Keratinocyte (primary cell): ENCODE data around the gene CD37. TPM values are rescaled to one million over a fixed set of nuclear protein-coding genes. Genes with fewer than 3 reads are reported as not detected.
"Not testable (repeated sequence)": the region's sequence is repeated elsewhere in the genome, so short reads cannot be mapped to it uniquely, and the experiment has no call there.

ENCODE experiments used
- DNase-seq: peaks from one replicate; pipeline ENCODE4 v3.0.0-alpha.2; 2011; ENCODE audit warnings: low read depth, missing footprints, low spot score
- FAIRE-seq: peaks from 2 replicates; lab custom pipeline; 2011; peaks lifted over from hg19 to GRCh38; lab: Jason Lieb, UNC
- H2AFZ ChIP-seq: 2 replicates; pipeline ENCODE4 v1.6.0; 2012; ENCODE audit warnings: low read length, control low read depth, inconsistent platforms; ENCODE audit not compliant: control insufficient read depth
- H3K27ac ChIP-seq: 2 replicates; pipeline ENCODE4 v1.5.1; 2011; ENCODE audit warnings: low read length; ENCODE audit not compliant: control insufficient read depth, insufficient read depth
- H3K27me3 ChIP-seq: 3 replicates; pipeline ENCODE4 v1.6.0; 2011; ENCODE audit warnings: low read length; ENCODE audit not compliant: control insufficient read depth, insufficient read depth; ENCODE audit errors: extremely low read depth
- H3K36me3 ChIP-seq, 2 experiments: 2 replicates in 1 of 2; 3 replicates in 1 of 2; pipeline ENCODE4 v1.5.1; 2011; ENCODE audit warnings: low read length in 2 of 2, mild to moderate bottlenecking in 1 of 2; ENCODE audit not compliant: control insufficient read depth in 2 of 2, insufficient read depth in 2 of 2; ENCODE audit errors: extremely low read depth in 1 of 2
- H3K4me1 ChIP-seq: 3 replicates; pipeline ENCODE4 v1.5.1; 2011; ENCODE audit warnings: low read length; ENCODE audit not compliant: control insufficient read depth, insufficient read depth; ENCODE audit errors: extremely low read depth
- H3K4me2 ChIP-seq: 3 replicates; pipeline ENCODE4 v1.6.0; 2011; ENCODE audit warnings: low read depth, low read length; ENCODE audit not compliant: control insufficient read depth, insufficient read depth; ENCODE audit errors: extremely low read depth
- H3K4me3 ChIP-seq, 3 experiments: fragments of 200-600 bp in 1 of 3; sonication (generic) in 1 of 3; 2 replicates in 2 of 3; 3 replicates in 1 of 3; pipeline ENCODE4 v1.5.1; 2011 to 2016; ENCODE audit warnings: low read length in 3 of 3, mild to moderate bottlenecking in 3 of 3, control low read depth in 2 of 3, inconsistent platforms in 1 of 3, low read depth in 1 of 3, mixed read lengths in 1 of 3, mixed run types in 1 of 3, moderate library complexity in 1 of 3; ENCODE audit not compliant: control insufficient read depth in 2 of 3, insufficient read depth in 2 of 3; ENCODE audit errors: extremely low read depth in 1 of 3
- H3K79me2 ChIP-seq: 2 replicates; pipeline ENCODE4 v1.6.0; 2012; ENCODE audit warnings: low read length; ENCODE audit not compliant: control insufficient read depth, insufficient read depth
- H3K9ac ChIP-seq: 3 replicates; pipeline ENCODE4 v1.6.0; 2011; ENCODE audit warnings: low read length; ENCODE audit not compliant: control insufficient read depth, insufficient read depth; ENCODE audit errors: extremely low read depth
- H3K9me1 ChIP-seq: 3 replicates; pipeline ENCODE4 v1.6.0; 2011; ENCODE audit warnings: low read length; ENCODE audit not compliant: control insufficient read depth, insufficient read depth; ENCODE audit errors: extremely low read depth
- H3K9me3 ChIP-seq: 2 replicates; pipeline ENCODE4 v1.5.1; 2012; ENCODE audit warnings: low read depth, low read length; ENCODE audit not compliant: control insufficient read depth
- H4K20me1 ChIP-seq: 3 replicates; pipeline ENCODE4 v1.6.0; 2011; ENCODE audit warnings: low read length; ENCODE audit not compliant: control insufficient read depth, insufficient read depth; ENCODE audit errors: extremely low read depth
- CTCF ChIP-seq, 3 experiments: IDR thresholded peaks in 1 of 3; conservative IDR thresholded peaks in 1 of 3; optimal IDR thresholded peaks in 1 of 3; 2 replicates in 2 of 3; 3 replicates in 1 of 3; pipeline versions ENCODE3 to v1.5.1; 2011; ENCODE audit warnings: low read length in 3 of 3, mild to moderate bottlenecking in 3 of 3, moderate library complexity in 2 of 3, control low read depth in 1 of 3, inconsistent platforms in 1 of 3; ENCODE audit not compliant: insufficient read depth in 2 of 3; ENCODE audit errors: extremely low read depth in 1 of 3
- EZH2 ChIP-seq: IDR thresholded peaks from one replicate; pipeline ENCODE4 v1.6.1; 2012; ENCODE audit warnings: inconsistent platforms, mild to moderate bottlenecking, low read length, moderate library complexity
- dilution Hi-C: fragments of 300-500 bp; cut with MboI; formaldehyde crosslinking; loops from one replicate; pipeline ENCODE4 v1.7.0; 2020; ENCODE audit warnings: low sequenced_read_pairs; ENCODE audit not compliant: extremely low pct_ligation_motif_present
- polyA plus RNA-seq, 5 experiments: library from polyadenylated mRNA; depleted of rRNA in 3 of 5; stranded (reverse) in 3 of 5; stranded (forward) in 1 of 5; unstranded in 1 of 5; fragments of >200 nt; gene quantifications; 1 replicate in 1 of 5; 2 replicates in 3 of 5; 3 replicates in 1 of 5; pipeline versions ENCODE4 v1.2.1 to v1.2.3, GENCODE V29; 2011 to 2012; ENCODE audit warnings: missing spikeins in 2 of 5, low read depth in 1 of 5, low replicate concordance in 1 of 5

Gene CD37
- polyA plus RNA-seq, 1 donor (not counting 4 experiments of a cell fraction or from before 2014, with no cell fraction given) = not detected

- Histone ChIP-seq H3K27ac (no peak overlapping the region), H3K4me2 (no peak overlapping the region), H3K27me3 (no peaks in the 10 kb centered on the region), H3K4me3 (no peak overlapping the region), H2AFZ (no peak overlapping the region), H3K4me1 (no peaks in the 10 kb centered on the region), H3K9ac (no peak overlapping the region), H3K79me2 (no peaks in the 10 kb centered on the region), H3K9me1 (no peaks in the 10 kb centered on the region), H3K9me3 (no peaks in the 10 kb centered on the region), H4K20me1 (no peaks in the 10 kb centered on the region), H3K36me3 (no peaks in the 10 kb centered on the region)
- TF ChIP-seq CTCF (optimal IDR thresholded peaks at IDR 0.05 in 1 of 3, IDR thresholded peaks at IDR 0.05 in 1 of 3, conservative IDR thresholded peaks at IDR 0.05 in 1 of 3; ENCODE audit: extremely low read depth in 1 of 3, insufficient read depth in 2 of 3, low read length in 3 of 3) (no peak), EZH2 (no peak)
- dilution Hi-C loops = no loop called here
- DNase-seq (no peak), FAIRE-seq (no peak)
Measured at GRCh38 chr19:49328741-49329140, 6.5 kb upstream of the CD37 start.

DNA sequence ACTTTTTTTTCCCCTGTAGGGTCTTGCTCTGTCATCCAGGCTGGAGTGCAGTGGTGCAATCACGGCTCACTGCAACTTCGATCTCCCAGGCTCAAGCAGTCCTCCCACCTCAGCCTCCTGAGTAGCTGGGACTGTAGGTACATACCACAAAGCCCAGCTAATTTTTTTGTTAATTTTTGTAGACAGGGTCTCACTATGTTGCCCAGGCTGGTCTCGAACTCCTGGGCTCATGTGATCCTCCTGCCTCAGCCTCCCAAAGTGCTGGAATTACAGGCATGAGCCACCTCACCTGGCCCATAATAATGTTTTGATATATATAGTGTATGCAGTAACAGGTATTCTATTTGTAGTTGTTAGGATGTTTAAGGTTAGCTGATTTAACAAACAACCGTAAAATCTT is 4.0 kb upstream of the CD37 start:
- H3K9me3 ChIP-seq, H3K9me1 ChIP-seq, H3K9ac ChIP-seq, H2AFZ ChIP-seq, H3K36me3 ChIP-seq, H3K4me1 ChIP-seq, H3K27me3 ChIP-seq, FAIRE-seq, H4K20me1 ChIP-seq, H3K27ac ChIP-seq, DNase-seq, H3K4me2 ChIP-seq, H3K4me3 ChIP-seq, dilution Hi-C loops, H3K79me2 ChIP-seq: not testable (repeated sequence)

DNA sequence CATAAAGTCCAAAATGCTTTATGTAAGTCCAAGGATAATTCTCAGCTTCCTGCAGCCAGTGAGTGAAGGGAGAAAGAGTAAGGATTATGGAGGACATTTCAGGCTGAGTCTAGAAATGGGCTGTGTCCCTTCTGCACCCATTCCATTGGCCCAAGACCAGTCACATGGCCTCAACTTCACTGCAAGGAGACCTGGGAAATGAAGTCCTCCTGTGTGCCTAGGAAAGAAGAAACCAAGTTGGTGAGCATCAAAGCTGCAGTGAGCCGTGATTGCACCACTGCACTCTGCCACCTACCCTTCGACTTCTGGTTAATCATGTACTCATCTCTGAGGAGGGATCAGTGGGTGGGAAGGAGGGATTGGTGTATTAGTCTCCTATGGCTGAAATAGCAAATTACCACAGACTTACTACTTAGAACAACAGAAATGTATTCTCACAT is 3.6 kb upstream of the CD37 start:
- Histone ChIP-seq H3K27ac (no peak overlapping the region), H3K4me1 (no peaks in the 10 kb centered on the region), H3K36me3 (no peaks in the 10 kb centered on the region), H3K27me3 (no peaks in the 10 kb centered on the region), H4K20me1 (no peaks in the 10 kb centered on the region), H3K4me3 (no peak overlapping the region), H2AFZ (no peak overlapping the region), H3K9me1 (no peaks in the 10 kb centered on the region), H3K9ac (no peak overlapping the region), H3K4me2 (no peak overlapping the region), H3K9me3 (no peaks in the 10 kb centered on the region), H3K79me2 (no peaks in the 10 kb centered on the region)
- dilution Hi-C loops = no loop called here
- FAIRE-seq (no peak), DNase-seq (no peak)
- TF ChIP-seq CTCF (optimal IDR thresholded peaks at IDR 0.05 in 1 of 3, IDR thresholded peaks at IDR 0.05 in 1 of 3, conservative IDR thresholded peaks at IDR 0.05 in 1 of 3; ENCODE audit: extremely low read depth in 1 of 3, insufficient read depth in 2 of 3, low read length in 3 of 3) (no peak), EZH2 (no peak)

DNA sequence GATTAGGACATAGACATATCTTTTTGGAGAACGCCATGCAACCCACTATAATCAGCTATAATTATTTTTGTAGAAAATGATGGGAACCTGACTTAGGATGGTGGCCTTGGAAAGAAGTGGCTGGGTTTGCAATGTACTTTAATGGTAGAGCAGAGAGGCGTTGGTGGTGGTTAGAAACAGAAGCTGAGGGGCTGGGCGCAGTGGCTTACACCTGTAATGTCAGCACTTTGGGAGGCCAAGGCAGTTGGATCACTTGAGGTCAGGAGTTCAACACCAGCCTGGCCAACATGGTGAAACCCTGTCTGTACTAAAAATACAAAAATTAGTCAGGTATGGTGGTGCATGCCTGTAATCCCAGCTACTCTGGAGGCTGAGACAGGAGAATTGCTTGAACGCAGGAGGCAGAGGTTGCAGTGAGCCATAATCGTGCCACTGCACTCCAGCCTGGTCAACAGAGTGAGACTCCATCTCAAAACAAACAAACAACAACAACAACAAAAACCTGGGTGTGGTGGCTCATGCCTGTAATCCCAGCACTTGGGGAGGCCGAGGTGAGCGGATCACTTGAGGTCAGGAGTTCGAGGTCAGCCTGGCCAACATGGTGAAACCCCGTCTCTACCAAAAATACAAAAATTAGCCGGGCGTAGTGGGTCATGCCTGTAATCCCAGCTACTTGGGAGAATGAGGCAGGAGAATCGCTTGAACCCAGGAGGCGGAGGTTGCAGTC is 2.4 kb upstream of the CD37 start:
- dilution Hi-C loops, H3K27ac ChIP-seq, H4K20me1 ChIP-seq, H3K36me3 ChIP-seq, H3K9ac ChIP-seq, H3K4me1 ChIP-seq, DNase-seq, H3K4me3 ChIP-seq, FAIRE-seq, H3K9me1 ChIP-seq, H3K79me2 ChIP-seq, H3K9me3 ChIP-seq, H3K4me2 ChIP-seq, H3K27me3 ChIP-seq, H2AFZ ChIP-seq: not testable (repeated sequence)
